Uterus (tissue), 4 donors: ENCODE results near the gene ALOX5. TPM values are rescaled to one million over a fixed set of nuclear protein-coding genes. Genes with fewer than 3 reads are reported as not detected.

ENCODE experiments used
- DNase-seq, 2 donors: peaks; one replicate each; pipeline ENCODE4 v3.0.0-alpha.2; 2019 to 2020
- H3K27ac ChIP-seq, 2 donors: fragments of 200-600 bp; sonication (generic); 1 replicate in 1 of 2; 2 replicates in 1 of 2; pipeline ENCODE4 v1.5.1; 2016 to 2018
- H3K27me3 ChIP-seq, 2 donors: fragments of 200-600 bp; sonication (generic); one replicate each; pipeline ENCODE4 v1.5.1; 2018 to 2019; ENCODE audit warnings: control low read depth in 1 of 2
- H3K36me3 ChIP-seq, 2 donors: fragments of 200-600 bp; sonication (generic); one replicate each; pipeline ENCODE4 v1.5.1; 2019; ENCODE audit warnings: control low read depth in 1 of 2
- H3K4me1 ChIP-seq, 2 donors: fragments of 200-600 bp; sonication (generic); one replicate each; pipeline ENCODE4 v1.5.1; 2018 to 2019; ENCODE audit warnings: control low read depth in 1 of 2
- H3K4me3 ChIP-seq, 2 donors: fragments of 200-600 bp; sonication (generic); 1 replicate in 1 of 2; 2 replicates in 1 of 2; pipeline ENCODE4 v1.5.1; 2018 to 2019; ENCODE audit warnings: mild to moderate bottlenecking in 1 of 2
- H3K9me3 ChIP-seq, 2 donors: fragments of 200-600 bp; sonication (generic); one replicate each; pipeline ENCODE4 v1.5.1; 2019; ENCODE audit warnings: control low read depth in 1 of 2
- POLR2A ChIP-seq, 2 donors: fragments of 450-650 bp; IDR thresholded peaks; one replicate each; pipeline ENCODE4 v1.6.1; 2016; ENCODE audit warnings: antibody characterized with exemption in 2 of 2, mild to moderate bottlenecking in 1 of 2, moderate library complexity in 1 of 2
- intact Hi-C: fragments of 100-400 bp; cut with DNase I; formaldehyde crosslinking; loops from one replicate; pipeline ENCODE4 v1.15.1; 2023; ENCODE audit warnings: low total_unique reads
- total RNA-seq, 4 donors: library from RNA; depleted of rRNA in 3 of 4; stranded (reverse); fragments of >200 nt in 3 of 4; gene quantifications; one replicate each; pipeline versions ENCODE4 v1.1.0 to v1.2.4, GENCODE V29; 2014 to 2023
- TF ChIP-seq, protein P1 (sequence below), 4 experiments: fragments of 200-600 bp in 2 of 4; fragments of 450-650 bp in 2 of 4; sonication (generic) in 2 of 4; IDR thresholded peaks; one replicate each; pipeline ENCODE4 v1.5.1; 2016 to 2019; ENCODE audit warnings: antibody characterized with exemption in 4 of 4, mild to moderate bottlenecking in 2 of 4, moderate library complexity in 1 of 4
- donor health status: DM: yes; HTN: yes; CAD: no.

ALOX5 gene
- total RNA-seq, 4 donors from 2014 or later, result 3.5 to 32.5 (median 10.6) TPM

GRCh38 chr10:45487735-45488134 is 113.7 kb downstream of the ALOX5 start:
- Histone ChIP-seq H3K9me3 (no peaks in the 10 kb centered on the region), H3K27ac (no peak overlapping the region), H3K36me3 (no peaks in the 10 kb centered on the region), H3K4me1 (no peaks in the 10 kb centered on the region), H3K4me3 (no peak overlapping the region), H3K27me3 (no peaks in the 10 kb centered on the region)
- TF ChIP-seq, protein P1, sequence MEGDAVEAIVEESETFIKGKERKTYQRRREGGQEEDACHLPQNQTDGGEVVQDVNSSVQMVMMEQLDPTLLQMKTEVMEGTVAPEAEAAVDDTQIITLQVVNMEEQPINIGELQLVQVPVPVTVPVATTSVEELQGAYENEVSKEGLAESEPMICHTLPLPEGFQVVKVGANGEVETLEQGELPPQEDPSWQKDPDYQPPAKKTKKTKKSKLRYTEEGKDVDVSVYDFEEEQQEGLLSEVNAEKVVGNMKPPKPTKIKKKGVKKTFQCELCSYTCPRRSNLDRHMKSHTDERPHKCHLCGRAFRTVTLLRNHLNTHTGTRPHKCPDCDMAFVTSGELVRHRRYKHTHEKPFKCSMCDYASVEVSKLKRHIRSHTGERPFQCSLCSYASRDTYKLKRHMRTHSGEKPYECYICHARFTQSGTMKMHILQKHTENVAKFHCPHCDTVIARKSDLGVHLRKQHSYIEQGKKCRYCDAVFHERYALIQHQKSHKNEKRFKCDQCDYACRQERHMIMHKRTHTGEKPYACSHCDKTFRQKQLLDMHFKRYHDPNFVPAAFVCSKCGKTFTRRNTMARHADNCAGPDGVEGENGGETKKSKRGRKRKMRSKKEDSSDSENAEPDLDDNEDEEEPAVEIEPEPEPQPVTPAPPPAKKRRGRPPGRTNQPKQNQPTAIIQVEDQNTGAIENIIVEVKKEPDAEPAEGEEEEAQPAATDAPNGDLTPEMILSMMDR (IDR thresholded peaks at IDR 0.05), result no peak
- TF ChIP-seq POLR2A (IDR thresholded peaks at IDR 0.05), result no peak
- DNase-seq, result no peak
- intact Hi-C loops, result no loop called here

GRCh38 chr10:45488365-45488764 is 114.3 kb downstream of the ALOX5 start:
- no peak for TF ChIP-seq POLR2A (IDR thresholded peaks at IDR 0.05)
- TF ChIP-seq, protein P1 (IDR thresholded peaks at IDR 0.05), result no peak
- Histone ChIP-seq H3K36me3 (no peaks in the 10 kb centered on the region), H3K9me3 (no peaks in the 10 kb centered on the region), H3K27me3 (no peaks in the 10 kb centered on the region), H3K4me1 (no peaks in the 10 kb centered on the region), H3K27ac (no peak overlapping the region), H3K4me3 (no peak overlapping the region)
- DNase-seq, result no peak
- intact Hi-C loops, result no loop called here

DNA sequence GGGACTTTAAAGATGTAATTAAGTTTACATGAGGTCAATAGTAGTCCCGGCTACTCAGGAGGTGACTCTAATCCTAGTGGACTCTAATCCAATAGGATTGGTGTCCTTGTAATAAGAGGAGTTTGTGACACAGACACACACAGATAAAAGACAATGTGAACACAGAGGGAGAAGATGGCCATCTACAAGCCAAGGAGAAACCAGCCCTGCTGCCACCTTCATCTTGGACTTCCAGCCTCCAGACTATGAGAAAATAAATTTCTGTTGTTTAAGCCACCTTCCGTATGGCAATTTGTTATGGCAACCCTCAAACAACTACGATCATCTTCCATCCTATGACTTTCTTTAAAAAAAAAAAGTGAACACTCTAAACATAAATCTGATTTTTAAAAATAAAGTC is 116.3 kb downstream of the ALOX5 start:
- H3K27me3 ChIP-seq, result no peaks in the 10 kb centered on the region
- H3K9me3 ChIP-seq, result no peaks in the 10 kb centered on the region
- H3K4me3 ChIP-seq, result no peak overlapping the region
- H3K4me1 ChIP-seq, result no peaks in the 10 kb centered on the region
- H3K27ac ChIP-seq, result no peak overlapping the region
- no peaks in the 10 kb centered on the region for H3K36me3 ChIP-seq
- DNase-seq, result no peak
- TF ChIP-seq POLR2A (IDR thresholded peaks at IDR 0.05), result no peak
- TF ChIP-seq, protein P1 (IDR thresholded peaks at IDR 0.05), result no peak
- intact Hi-C loops, result no loop called here

GRCh38 chr10:45491061-45491460 is 117.0 kb downstream of the ALOX5 start:
- TF ChIP-seq, protein P1 (IDR thresholded peaks at IDR 0.05), result no peak
- no peak for TF ChIP-seq POLR2A (IDR thresholded peaks at IDR 0.05)
- Histone ChIP-seq H3K9me3 (peaks cover 0 to 4% of the 10 kb centered on the region in 2 donors), H3K4me1 (no peaks in the 10 kb centered on the region), H3K36me3 (no peaks in the 10 kb centered on the region), H3K27me3 (no peaks in the 10 kb centered on the region), H3K4me3 (no peak overlapping the region), H3K27ac (no peak overlapping the region)
- no peak for DNase-seq
- intact Hi-C loops, result no loop called here

Other genes starting within 250 kb of the ALOX5 start
- 1 to 10 TPM in 1 of 4 donors, not detected in 3; 1.2 TPM for gene OR13A1, start 58.6 kb upstream of the ALOX5 start, total RNA-seq